NCI-H1105 (cell line): ENCODE measurements around the gene LRRC45.
A peak's percentile ranks its signal among the peaks of the same experiment; 100 is the strongest.

ENCODE experiments used
- DNase-seq: peaks from one replicate; lab custom pipeline; 2025; lab: John Stamatoyannopoulos, UW

LRRC45 gene

GRCh38 chr17:82019690-82020571 lies 3.2 kb upstream of the LRRC45 start:
- peak; percentile 23 for DNase-seq

- DNase-seq = no peak
Measured at GRCh38 chr17:82020572-82021106, 2.5 kb upstream of the LRRC45 start.

- no peak for DNase-seq
Measured at GRCh38 chr17:82021107-82021899, 1.8 kb upstream of the LRRC45 start.

GRCh38 chr17:82021900-82022309 lies 1.2 kb upstream of the LRRC45 start:
- no peak for DNase-seq

GRCh38 chr17:82022310-82022980 lies 660 bp upstream of the LRRC45 start, which contains the start of gene CENPX:
Gene CENPX (minus strand): TSS chr17:82022878. CDS start chr17:82022861, 17 bp downstream.
- DNase-seq = no peak

- no peak for DNase-seq
Measured at GRCh38 chr17:82023447-82024241, 539 bp downstream of the LRRC45 start.

GRCh38 chr17:82024859-82025258 lies 1.8 kb downstream of the LRRC45 start:
- DNase-seq = no peak

- DNase-seq = no peak
Measured at GRCh38 chr17:82025401-82026107, 2.4 kb downstream of the LRRC45 start.

- DNase-seq = no peak
Measured at GRCh38 chr17:82028246-82028645, 5.1 kb downstream of the LRRC45 start.

- no peak for DNase-seq
Measured at GRCh38 chr17:82028966-82029365, 5.9 kb downstream of the LRRC45 start.

- no peak for DNase-seq
Measured at GRCh38 chr17:82029391-82029790, 6.3 kb downstream of the LRRC45 start.

GRCh38 chr17:82029990-82030469 lies 6.9 kb downstream of the LRRC45 start:
- no peak for DNase-seq

GRCh38 chr17:82030470-82031302 lies 7.6 kb downstream of the LRRC45 start:
- peak; percentile 69 for DNase-seq

GRCh38 chr17:82031303-82031884 lies 8.3 kb downstream of the LRRC45 start, which contains the start of gene RAC3:
Gene RAC3 (plus strand): TSS chr17:82031678. CDS start chr17:82031762, 84 bp downstream.
- DNase-seq = peak; percentile 44

GRCh38 chr17:82031885-82032627 lies 9.0 kb downstream of the LRRC45 start:
- DNase-seq = peak; percentile 42

- DNase-seq = no peak
Measured at GRCh38 chr17:82033359-82034085, 10.4 kb downstream of the LRRC45 start.

GRCh38 chr17:82034371-82035011 lies 11.4 kb downstream of the LRRC45 start:
- DNase-seq = no peak
